DMS153 treated with DMSO at 0.1 percent for 48 hours (cell line): ENCODE measurements around the gene IRX6.

Source experiments
- DNase-seq: peaks from one replicate; lab custom pipeline; 2025; ENCODE audit not compliant: unreplicated experiment; lab: John Stamatoyannopoulos, UW

IRX6 gene

GRCh38 chr16:55322327-55322726, 1.7 kb upstream of the IRX6 start:
- no peak for DNase-seq

- DNase-seq = no peak
These were observed 479 bp downstream of the IRX6 start for GRCh38 chr16:55324285-55325079.

DNA sequence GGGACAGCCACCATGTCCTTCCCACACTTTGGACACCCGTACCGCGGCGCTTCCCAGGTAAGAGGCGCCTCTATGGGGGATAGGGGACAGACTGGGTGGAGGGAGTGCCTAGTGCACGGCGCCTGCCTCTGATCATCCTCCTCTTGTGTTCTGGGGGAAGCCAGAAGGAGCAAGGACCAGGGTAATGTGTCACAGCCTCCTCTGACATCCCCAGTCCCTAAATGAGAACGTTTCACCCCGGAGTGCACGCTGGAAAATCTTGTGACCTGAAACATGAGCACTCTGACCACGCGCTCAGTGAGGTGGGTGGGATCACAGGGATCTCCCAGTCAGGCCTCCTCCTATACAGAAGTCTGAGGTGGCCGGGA, 1.1 kb downstream of the IRX6 start:
- DNase-seq = no peak

DNA sequence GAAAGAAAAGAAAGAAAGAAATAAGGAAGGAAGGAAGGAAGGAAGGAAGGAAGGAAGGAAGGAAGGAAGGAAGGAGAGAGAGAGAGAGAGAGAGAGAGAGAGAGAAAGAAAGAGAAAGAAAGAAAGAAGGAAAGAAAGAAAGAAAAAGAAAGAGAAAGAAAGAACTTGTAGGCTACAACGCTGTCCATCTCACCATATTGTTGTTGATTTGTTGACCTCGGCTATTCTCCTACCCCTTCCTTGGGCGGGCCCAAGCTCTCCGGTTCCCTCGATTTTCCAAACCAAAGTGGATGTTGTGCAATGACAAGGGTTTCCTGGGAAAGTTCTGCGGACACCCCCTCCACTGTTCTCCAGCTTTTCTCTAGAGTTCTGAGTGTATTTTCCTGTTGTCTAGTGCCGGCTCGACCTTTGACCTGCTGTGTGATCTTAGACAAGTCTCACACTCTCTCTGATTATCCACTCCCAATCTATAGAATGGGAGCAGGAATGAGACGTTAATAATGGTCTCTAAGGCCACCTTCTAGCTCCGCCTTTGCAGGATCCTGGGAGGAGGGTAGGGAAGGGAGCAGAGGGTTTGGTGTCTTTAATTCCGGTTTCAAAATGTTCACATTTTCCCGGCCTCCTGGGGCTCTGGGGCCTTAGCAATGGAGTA, 1.6 kb downstream of the IRX6 start:
- no peak for DNase-seq

- no peak for DNase-seq
These were observed 2.5 kb downstream of the IRX6 start for GRCh38 chr16:55326261-55327092.

DNA sequence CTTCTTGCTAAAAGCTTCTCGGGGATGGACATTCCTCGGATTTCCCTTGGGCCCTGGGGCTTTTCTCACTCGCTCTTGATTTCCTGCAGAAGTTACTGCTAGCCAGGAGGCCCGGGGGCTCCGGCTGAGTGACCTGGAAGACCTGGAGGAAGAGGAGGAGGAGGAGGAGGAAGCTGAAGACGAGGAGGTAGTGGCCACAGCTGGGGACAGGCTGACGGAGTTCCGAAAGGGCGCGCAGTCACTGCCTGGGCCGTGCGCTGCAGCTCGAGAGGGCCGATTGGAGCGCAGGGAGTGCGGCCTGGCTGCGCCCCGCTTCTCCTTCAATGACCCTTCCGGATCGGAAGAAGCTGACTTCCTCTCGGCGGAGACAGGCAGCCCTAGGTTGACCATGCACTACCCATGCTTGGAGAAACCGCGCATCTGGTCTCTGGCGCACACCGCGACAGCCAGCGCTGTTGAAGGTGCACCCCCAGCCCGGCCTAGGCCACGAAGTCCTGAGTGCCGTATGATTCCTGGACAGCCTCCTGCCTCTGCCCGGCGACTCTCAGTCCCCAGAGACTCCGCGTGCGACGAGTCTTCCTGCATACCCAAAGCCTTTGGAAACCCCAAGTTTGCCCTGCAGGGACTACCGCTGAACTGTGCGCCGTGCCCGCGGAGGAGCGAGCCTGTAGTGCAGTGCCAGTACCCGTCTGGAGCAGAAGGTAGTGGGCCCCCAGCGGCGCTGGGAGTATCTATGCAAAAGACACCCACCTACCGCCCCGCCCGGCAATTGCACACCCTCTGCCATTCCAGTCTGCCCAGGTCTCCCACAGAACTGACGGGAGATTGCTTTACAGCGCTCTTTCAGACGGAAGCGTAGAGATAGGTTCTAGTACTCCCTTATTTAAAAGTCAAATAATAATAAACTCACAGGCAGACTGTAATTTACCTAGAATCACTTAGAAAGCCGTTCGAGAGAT, 4.9 kb downstream of the IRX6 start:
- no peak for DNase-seq

DNA sequence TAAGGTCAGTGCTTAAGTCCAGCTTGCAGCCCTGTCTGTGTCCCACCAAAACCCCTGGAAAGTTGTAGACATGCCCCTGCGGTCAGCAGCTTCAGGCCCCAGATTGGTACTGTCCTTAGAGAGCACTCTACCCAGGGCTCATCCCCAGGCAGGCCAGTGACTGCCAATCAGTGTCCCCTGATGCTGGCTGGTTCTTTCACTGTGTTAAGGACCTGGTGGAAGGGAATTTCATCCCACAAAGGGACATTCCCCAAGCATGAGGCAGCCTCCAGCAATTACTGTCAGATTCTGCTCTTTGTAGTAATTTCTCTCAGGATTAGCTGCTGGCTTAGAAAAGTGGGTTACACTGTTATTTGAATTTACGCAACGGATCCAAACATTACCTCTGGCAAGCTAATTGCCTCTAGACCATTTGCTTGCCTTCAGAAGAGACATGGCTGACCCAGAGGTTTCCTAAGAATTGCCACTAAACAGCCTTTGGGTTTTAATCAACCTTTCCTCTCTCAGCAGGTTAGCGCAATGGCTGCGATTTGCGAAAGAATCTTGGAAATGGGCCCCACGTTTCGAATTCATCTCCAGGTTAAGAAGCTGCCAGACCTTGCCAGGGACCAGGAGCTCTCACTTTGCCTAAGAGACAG, 5.9 kb downstream of the IRX6 start:
- DNase-seq = no peak

DNA sequence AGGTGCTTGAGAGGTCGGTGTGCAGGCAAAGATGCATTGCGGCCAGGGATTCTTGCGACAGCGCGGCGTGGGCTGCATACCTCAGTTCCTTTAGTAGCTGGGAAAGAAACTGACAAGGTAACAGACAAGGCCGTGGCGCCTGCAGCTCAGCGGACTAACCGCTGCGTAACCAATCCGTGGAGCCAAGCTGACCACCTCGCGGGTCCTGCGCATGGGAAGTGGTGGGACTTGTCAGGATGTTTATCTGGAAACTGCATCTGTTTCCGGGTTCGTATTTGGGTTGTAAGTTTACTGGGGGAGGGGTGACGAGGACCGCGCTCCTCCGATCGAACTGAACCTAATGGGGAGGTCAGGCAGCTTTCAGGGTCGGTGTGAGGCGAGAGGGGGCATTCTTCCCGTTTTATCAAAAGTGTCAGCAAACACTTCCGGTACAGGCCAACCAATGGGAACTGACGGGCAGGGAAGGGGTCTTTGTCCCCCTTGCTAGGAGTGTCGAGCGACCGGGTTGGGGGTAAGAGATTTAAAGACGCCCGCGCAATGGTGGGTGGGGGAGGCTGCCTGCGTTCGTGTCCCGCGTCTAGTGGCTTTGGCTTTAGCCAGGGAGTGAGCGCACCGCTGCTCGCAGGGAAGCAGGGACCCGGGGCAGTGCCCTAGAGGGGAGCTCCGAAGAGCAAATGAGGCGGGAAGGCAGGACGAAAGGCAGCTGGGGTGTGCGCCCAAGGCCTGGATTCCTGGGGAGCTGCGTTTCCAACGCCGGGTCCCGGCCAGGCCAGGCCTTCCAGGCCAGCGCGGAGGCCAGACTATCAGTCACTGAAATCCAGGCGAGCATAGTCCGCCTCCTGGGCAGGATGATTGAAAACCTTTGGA, 7.0 kb downstream of the IRX6 start:
- DNase-seq = no peak

- no peak for DNase-seq
These were observed 7.7 kb downstream of the IRX6 start for GRCh38 chr16:55331648-55332185.

DNA sequence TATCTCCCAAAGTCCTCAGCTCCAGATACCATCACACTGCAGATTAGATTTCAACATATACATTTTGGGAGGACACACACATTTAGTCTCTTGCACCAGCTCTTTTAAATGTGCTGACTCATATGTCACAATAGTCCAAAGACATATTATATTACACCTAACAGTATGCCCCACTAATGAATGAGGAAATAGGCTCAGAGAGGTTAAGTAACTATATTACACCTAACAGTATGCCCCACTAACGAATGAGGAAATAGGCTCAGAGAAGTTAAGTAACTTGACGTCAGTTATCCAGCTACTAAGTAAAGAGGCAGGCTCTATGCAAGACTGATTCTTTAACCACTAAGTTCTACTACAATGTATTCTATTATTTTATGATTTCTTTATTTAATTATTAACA, 9.7 kb downstream of the IRX6 start:
- no peak for DNase-seq

GRCh38 chr16:55338646-55339045, 14.6 kb downstream of the IRX6 start:
- no peak for DNase-seq

- DNase-seq = no peak
These were observed 16.4 kb downstream of the IRX6 start for GRCh38 chr16:55340445-55340844.

GRCh38 chr16:55341681-55342080, 17.7 kb downstream of the IRX6 start:
- no peak for DNase-seq

DNA sequence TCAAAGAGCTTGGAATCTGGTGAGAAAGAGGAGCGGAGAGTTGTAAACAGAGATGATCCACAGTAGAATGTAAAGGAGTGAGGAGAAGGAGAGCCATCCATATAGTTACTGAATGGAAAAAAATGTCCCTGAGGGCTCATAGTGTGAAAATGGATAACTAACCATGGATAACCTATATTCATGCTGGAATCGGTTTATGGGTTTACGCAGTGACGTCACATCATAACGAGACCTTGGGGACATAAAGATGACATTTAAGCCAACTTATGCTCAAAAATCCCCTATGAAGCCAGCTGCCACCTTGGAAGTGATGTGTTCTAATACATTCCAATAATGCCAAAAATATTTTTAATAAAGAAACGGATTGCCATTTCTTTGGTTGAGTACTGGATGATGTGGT, 22.5 kb downstream of the IRX6 start:
- no peak for DNase-seq

DNA sequence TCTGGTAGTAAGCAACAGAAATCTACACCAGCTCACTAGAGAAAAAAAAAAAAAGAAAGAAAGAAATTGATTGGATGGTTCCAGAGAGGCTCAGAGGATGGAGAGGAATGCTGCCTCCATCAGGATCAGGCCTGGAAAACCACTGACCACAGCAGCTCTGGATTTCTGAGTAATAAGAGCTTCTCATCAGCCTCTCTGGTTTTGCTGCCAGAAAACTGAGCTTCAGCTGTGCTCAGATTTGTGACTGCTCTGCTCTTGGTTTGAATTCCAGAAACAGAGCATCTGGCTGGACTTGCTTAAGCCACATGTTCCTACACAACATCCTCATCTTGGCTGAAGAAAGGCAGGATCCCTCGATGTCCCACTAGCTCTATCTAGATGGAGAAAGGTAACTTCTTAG, 25.9 kb downstream of the IRX6 start:
- no peak for DNase-seq

DNA sequence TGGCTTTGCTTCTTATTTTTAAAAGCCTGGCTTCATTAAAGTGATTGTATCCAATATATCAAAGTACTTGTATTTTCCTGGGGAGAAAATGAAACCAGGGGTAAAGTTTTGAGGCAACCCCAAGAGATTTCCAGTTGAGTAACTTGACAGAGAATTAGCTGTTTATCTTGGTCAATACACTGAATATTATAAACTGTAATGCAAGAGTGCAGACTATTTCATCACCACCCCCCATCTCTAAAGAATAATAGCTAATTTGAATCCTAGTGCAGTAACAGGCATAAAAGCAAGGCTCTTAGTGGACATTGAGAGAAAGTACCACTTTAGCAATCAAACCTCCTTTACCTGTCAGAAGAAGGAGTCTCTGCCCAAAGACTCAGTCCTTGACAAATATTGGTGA, 27.0 kb downstream of the IRX6 start:
- DNase-seq = no peak

- no peak for DNase-seq
These were observed 27.9 kb downstream of the IRX6 start for GRCh38 chr16:55351936-55352335.

GRCh38 chr16:55357241-55357640, 33.2 kb downstream of the IRX6 start:
- no peak for DNase-seq

GRCh38 chr16:55359946-55360345, 35.9 kb downstream of the IRX6 start:
- no peak for DNase-seq
